Stimulated activated CD4-positive, alpha-beta T cell treated with anti-CD3 and anti-CD28 coated beads, Interleukin-2, amount 100 ng/mL, for 4 hours (primary cell): ENCODE data around the gene EIF3F.

ENCODE experiments used
- DNase-seq: peaks from one replicate; pipeline ENCODE4 v3.0.0-alpha.2; 2020; ENCODE audit warnings: low read depth

The EIF3F gene, protein sequence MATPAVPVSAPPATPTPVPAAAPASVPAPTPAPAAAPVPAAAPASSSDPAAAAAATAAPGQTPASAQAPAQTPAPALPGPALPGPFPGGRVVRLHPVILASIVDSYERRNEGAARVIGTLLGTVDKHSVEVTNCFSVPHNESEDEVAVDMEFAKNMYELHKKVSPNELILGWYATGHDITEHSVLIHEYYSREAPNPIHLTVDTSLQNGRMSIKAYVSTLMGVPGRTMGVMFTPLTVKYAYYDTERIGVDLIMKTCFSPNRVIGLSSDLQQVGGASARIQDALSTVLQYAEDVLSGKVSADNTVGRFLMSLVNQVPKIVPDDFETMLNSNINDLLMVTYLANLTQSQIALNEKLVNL

GRCh38 chr11:7986768-7987559 lies at the start of gene EIF3F:
TSS of gene EIF3F (plus strand) at chr11:7987337. CDS start at chr11:7987353, 16 bp downstream.
- DNase-seq, result peak; percentile 84

DNA sequence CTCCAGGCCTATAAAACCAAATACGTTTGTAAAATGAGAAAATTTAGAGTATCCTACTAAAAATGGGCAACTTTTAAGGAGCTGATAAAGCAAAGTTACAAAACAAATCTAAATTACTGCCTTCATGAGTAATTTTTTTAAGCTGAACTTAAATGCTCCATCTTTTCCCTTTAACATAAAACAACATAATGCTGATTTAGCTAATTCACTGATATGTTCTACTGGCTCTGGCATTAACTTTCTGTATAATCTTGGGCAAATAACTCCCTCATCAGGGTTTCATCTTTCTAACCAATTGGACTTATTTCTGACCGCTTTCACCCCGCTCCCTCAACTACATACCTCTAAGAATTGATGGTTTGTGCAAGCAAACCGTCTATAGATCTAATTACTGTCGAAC lies 46.0 kb upstream of the EIF3F start:
- no peak for DNase-seq

DNA sequence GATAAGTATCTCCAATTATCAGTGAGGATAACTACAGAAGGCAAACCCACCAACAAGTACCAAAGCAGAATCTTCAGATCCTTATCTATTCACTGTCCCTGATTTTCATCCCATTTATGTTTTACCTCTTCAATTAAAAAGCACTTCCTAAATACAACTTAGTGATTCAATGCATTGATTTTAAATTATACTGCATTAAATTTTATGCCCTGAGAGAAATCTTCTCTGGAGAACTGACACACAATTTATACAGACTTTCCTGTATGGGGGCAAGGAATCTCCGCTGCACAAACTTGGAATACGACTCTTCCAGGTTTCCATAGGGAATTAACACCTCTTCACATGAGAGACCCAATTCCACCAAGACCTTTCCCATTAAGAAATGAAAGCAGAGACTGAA lies 45.5 kb upstream of the EIF3F start, which contains the start of gene OR10A3:
Gene OR10A3 (minus strand): TSS at position 101 of the 400 bp plus-strand sequence. CDS start 2,188 bp downstream, outside the sequence.
- DNase-seq, result no peak

DNA sequence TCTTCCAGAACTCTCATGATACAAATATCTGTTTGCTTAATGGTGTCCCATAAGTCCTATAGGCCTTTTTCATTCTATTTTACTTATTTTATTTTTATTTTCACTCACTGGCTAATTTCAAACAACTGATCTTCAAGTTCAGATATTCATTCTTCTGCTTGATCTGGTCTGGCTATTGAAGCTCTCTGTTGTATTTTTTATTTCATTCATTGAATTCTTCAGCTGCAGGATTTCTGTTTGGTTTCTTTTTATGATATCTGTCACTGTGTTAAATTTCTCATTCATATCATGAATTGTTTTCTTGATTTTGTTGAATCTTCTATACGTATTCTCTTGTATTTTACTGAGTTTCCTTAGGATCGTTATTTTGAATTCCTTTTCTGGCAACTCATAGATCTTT lies 43.0 kb upstream of the EIF3F start:
- no peak for DNase-seq

DNA sequence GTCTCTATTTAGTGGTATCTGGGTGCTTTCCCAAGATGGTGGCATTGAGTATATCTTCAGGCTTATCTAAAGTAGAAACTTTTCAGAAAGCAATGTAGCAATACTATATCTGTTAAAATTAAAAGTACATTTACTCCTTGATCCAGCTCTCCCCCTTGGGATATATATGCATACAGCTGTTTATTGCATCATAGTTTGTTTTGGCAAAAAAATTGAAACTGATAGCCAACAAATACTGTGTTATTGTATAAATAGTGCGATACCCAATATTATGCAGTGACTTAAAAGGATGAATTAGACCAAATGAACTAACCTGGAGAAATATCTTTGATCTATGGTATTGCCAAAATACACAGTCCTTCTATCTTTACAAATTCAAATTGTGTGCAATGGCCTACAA lies 37.2 kb upstream of the EIF3F start:
- DNase-seq, result no peak

GRCh38 chr11:7955191-7955590 lies 31.9 kb upstream of the EIF3F start:
- no peak for DNase-seq

DNA sequence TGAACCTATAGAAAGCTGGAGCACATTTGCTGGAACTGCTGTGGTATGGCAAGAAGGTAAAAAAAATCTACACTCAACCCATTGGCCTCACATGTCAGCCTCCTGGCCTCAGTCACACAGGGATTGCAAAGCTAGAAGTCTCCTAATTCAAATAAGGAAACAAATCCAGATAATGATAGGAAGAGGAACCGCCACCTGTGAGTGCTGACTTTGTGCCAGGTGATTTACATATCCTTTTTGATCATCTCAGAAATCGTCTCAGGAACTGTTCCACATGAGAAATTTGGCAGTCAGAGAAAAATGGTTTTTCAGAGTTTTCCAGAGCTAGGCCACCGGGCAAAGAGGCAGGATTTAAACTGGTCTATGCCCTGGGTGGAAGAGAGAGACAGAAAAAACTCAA lies 22.9 kb upstream of the EIF3F start:
- DNase-seq, result no peak

GRCh38 chr11:7964873-7965272 lies 22.3 kb upstream of the EIF3F start:
- no peak for DNase-seq

DNA sequence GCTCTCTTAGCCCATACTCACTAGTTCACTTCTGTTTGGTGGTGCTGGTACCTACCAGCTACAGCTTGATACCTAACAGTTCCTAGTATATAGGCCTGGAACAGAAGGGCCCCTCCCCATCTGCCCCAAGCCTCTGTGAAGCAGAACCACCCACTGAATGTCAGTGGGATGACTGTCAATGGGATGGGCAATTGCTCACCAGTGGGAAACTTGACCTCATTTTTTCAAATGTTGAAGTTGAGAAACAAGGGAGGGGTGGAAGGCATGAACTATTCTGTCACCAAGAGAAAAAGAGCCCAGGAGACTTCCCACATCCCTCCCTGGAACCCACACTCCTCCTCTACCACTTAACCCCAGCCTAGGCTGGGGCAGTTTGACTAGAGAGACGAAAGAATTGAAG lies 21.8 kb upstream of the EIF3F start, which contains the start of gene NLRP10:
Gene NLRP10 (minus strand): TSS at position 62 of the 400 bp plus-strand sequence. CDS start 1,952 bp downstream, outside the sequence.
- DNase-seq, result no peak

DNA sequence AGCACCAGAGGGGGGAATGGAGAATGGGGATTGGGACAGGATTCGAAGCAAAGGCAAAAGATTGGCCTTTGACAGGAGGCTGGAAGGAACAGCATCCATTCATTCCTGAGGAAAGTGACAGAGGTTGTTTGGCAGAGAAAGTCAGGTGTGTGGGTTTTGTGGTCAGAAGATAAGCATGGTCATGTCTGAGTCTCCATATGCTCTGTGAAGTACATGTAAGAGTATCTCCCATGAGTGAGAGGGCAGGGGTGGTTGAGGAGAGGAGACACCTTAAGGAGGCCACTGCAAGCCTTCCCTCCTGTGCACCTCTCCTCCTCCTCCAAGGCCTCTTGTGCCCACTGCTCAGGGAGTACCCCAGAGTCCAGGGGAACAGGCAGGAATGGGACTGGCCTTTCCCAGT lies 20.0 kb upstream of the EIF3F start:
- DNase-seq, result no peak

- no peak for DNase-seq
Observed at GRCh38 chr11:7967826-7968225, 19.3 kb upstream of the EIF3F start.

DNA sequence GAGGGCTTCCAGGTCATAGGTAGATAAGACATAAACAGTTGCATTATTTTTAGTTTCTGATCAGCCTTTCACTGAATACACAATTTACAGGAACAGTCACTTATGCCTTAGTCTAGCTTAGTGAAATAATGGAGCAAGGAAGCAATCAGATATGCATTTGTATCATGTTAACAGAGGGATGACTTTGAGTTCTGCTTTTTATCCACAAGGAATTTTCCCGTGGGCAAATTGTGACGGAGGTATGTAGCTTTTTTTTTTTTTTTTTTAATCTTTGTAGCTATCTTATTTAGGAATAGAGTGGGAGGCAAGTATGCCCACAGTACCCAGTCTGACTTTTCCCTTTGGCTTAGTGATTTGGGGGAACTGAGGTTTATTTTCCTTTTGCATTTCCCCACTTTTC lies 18.5 kb upstream of the EIF3F start:
- DNase-seq, result no peak

DNA sequence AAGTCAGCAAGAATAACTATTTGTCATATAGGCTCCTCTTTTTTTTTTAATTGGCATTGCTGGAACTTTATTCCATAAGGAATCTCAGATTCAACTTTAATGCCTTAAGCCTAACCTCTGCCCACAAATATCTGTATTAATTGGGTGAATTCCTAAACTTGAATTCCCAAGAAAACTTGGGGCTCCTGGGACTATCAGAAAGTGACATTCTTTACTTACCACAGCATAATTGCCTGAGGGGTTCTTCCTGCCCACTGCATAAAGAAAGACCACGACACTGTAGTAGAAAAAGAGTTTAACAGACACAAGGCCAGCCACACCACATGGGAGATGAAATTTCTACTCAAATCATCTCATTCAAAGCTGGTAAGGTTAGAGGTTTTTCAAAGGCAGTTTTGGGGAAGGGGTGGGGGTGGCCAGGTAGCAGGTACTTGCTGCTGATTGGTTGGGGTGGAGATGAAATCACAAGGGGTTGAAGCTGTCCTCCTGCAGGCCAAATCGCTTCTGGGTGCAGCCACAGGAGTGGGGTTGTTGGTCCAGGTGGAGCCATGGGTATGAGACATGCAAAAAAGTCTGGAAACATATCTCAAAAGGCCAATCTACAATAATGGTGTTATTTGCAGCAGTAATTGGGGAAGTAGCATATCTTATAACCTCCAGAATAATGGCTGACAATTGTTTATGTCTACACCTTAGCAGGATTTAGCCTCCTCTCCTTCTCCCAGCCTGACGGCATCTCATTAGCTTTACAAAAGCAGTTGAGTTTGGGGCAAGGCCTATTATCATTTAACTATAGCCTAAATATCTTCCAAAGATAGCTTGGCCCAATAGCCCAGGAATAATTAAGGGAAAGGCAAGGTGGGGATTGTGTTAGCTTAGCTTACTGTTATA lies 17.1 kb upstream of the EIF3F start:
- no peak for DNase-seq

DNA sequence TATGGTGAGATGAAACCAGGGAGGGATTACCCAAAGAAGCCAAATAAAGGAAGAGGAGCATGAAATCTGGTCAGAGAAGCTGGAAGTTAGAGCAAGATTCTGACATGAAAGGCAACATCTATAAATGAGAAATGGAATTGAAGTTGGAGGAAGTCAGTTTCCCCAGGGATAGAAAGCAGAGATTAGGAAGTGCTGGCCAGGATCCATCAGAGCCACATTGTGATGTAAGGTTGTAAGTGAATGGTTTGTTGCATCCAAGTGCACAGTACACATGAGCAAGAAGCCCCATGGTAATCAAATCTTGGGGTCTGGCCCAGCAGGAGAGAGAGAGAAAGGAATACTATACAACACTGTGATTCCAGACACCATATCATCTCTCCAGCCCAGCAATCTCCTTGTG lies 15.3 kb upstream of the EIF3F start:
- no peak for DNase-seq

GRCh38 chr11:7973011-7973410 lies 14.1 kb upstream of the EIF3F start:
- no peak for DNase-seq

DNA sequence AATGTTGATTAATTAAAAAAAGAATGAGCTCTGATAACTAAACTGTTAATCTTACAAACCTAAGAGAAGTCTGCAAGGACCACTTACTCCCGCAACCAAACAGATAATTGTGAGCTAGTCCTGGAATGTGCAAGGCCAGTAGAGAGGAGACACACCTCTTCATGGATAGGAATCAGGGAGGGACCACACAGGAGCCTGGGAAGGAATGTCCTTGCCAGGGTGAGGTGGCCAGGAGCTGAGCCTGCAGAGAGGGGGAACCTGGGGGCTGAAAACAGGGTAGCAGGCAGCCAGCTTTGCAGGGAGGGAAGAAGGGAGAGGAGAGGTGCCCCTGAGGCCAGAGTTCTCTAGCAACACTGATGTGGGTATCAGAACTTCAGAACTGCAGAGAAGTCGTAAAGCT lies 12.5 kb upstream of the EIF3F start:
- no peak for DNase-seq

DNA sequence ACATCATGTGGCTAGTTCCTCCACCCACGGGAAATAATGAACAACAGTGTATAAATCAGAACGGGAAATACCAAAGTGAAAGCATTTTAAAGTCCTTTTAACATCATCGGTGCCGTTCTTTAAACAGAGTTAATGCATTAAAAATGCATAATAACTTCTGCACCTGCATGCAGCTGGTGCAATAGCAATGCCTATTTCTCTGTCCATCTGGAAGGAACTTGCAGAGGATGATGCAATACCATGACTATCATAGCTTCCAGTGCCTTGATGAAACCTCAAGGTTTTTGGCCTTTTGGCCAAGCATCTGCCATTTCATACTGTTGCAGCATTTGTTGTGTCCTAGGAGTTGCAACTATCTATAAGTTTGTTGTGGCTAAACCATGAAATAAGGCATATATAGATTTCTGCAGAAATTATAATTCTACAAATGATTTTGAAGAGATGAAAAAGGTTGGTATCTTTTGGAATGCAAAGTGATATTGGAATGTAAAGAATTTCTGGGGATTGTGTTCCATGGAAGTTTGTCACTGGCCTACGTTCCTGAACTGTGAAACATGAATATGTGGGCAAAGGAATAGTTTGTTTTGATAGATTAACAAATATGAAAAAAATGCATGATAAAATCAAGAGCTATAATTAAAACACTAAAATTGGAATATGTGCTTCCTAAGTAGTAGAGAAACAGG lies 9.8 kb upstream of the EIF3F start:
- DNase-seq, result no peak

GRCh38 chr11:7981619-7982157 lies 5.4 kb upstream of the EIF3F start:
- no peak for DNase-seq

DNA sequence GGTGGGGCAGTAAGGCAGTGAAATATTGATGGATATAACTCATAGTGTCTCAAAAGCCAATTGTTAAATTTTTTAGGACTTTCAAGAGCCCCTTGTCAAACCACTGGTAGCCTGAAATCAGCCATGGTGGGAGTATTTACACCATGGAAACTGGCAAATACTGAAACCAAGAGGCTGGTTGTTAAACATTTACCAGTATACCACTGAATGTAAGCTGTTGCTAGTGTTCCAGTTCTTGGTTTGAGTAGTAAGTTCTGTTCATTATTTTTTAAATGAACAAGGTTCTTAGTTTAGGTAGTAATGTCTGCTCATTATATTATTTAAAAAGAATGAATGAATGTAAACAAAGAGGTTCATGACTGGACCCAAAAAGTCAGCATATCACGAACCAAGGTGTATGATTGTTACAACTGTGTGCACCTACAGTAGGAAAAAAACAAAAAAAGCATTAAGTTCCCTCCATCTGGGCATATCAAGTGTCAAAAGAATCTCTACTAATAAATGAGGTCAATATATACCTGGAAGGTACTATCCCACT lies 4.5 kb upstream of the EIF3F start:
- no peak for DNase-seq

- no peak for DNase-seq
Observed at GRCh38 chr11:7983832-7984590, 3.1 kb upstream of the EIF3F start.
